ENCODE measurements around the gene PNP. TPM values are rescaled to one million over a fixed set of nuclear protein-coding genes. Genes with fewer than 3 reads are reported as not detected.
"Not testable (repeated sequence)": the region's sequence is repeated elsewhere in the genome, so short reads cannot be mapped to it uniquely, and the experiment has no call there.

Gene PNP
- total RNA-seq, 1 donor from 2014 or later = 109 TPM

- H3K27me3 ChIP-seq (ENCODE audit: control insufficient read depth, insufficient read depth, low read length) = peaks cover 2% of the 10 kb centered on the region
- TF ChIP-seq CTCF (IDR thresholded peaks at IDR 0.05; ENCODE audit: insufficient read depth, low read length, severe bottlenecking) = no peak
- no peak for DNase-seq (ENCODE audit: low read depth)
- H3K4me3 ChIP-seq (ENCODE audit: low read depth, low read length) = no peak within 1 kb of the TSS
- no peak for FAIRE-seq
- H3K36me3 ChIP-seq (ENCODE audit: control insufficient read depth, insufficient read depth, low read length) = no peaks in the 10 kb centered on the region
These were observed 33.4 kb upstream of the PNP start, which contains the start of gene KLHL33 for GRCh38 chr14:20435582-20436362. TSS of gene KLHL33 (minus strand) at chr14:20436166. CDS start at chr14:20435811, 355 bp downstream.

- peaks cover 2% of the 10 kb centered on the region for H3K27me3 ChIP-seq (ENCODE audit: control insufficient read depth, insufficient read depth, low read length)
- no peak for FAIRE-seq
- H3K4me3 ChIP-seq (ENCODE audit: low read depth, low read length) = no peak overlapping the region
- no peak for TF ChIP-seq CTCF (IDR thresholded peaks at IDR 0.05; ENCODE audit: insufficient read depth, low read length, severe bottlenecking)
- peak; percentile 55 for DNase-seq (ENCODE audit: low read depth)
- no peaks in the 10 kb centered on the region for H3K36me3 ChIP-seq (ENCODE audit: control insufficient read depth, insufficient read depth, low read length)
These were observed 32.8 kb upstream of the PNP start for GRCh38 chr14:20436363-20436755.

- Histone ChIP-seq H3K4me3 (ENCODE audit: low read depth, low read length) (no peak overlapping the region), H3K27me3 (ENCODE audit: control insufficient read depth, insufficient read depth, low read length) (peaks cover 2% of the 10 kb centered on the region), H3K36me3 (ENCODE audit: control insufficient read depth, insufficient read depth, low read length) (no peaks in the 10 kb centered on the region)
- FAIRE-seq (no peak), DNase-seq (ENCODE audit: low read depth) (no peak)
- no peak for TF ChIP-seq CTCF (IDR thresholded peaks at IDR 0.05; ENCODE audit: insufficient read depth, low read length, severe bottlenecking)
These were observed 30.5 kb upstream of the PNP start for GRCh38 chr14:20438664-20439063.

GRCh38 chr14:20440465-20440864 is 28.7 kb upstream of the PNP start:
- Histone ChIP-seq H3K36me3 (ENCODE audit: control insufficient read depth, insufficient read depth, low read length) (no peaks in the 10 kb centered on the region), H3K27me3 (ENCODE audit: control insufficient read depth, insufficient read depth, low read length) (peaks cover 2% of the 10 kb centered on the region), H3K4me3 (ENCODE audit: low read depth, low read length) (no peak overlapping the region)
- DNase-seq (ENCODE audit: low read depth) (no peak), FAIRE-seq (no peak)
- no peak for TF ChIP-seq CTCF (IDR thresholded peaks at IDR 0.05; ENCODE audit: insufficient read depth, low read length, severe bottlenecking)

- peak; percentile 38 for TF ChIP-seq CTCF (IDR thresholded peaks at IDR 0.05; ENCODE audit: insufficient read depth, low read length, severe bottlenecking)
- H3K27me3 ChIP-seq (ENCODE audit: control insufficient read depth, insufficient read depth, low read length) = no peaks in the 10 kb centered on the region
- DNase-seq (ENCODE audit: low read depth) = peak; percentile 27
- no peak overlapping the region for H3K4me3 ChIP-seq (ENCODE audit: low read depth, low read length)
- no peaks in the 10 kb centered on the region for H3K36me3 ChIP-seq (ENCODE audit: control insufficient read depth, insufficient read depth, low read length)
- no peak for FAIRE-seq
These were observed 28.3 kb upstream of the PNP start for GRCh38 chr14:20440882-20441281.

- H3K36me3 ChIP-seq (ENCODE audit: control insufficient read depth, insufficient read depth, low read length) = peaks cover 2% of the 10 kb centered on the region
- no peaks in the 10 kb centered on the region for H3K27me3 ChIP-seq (ENCODE audit: control insufficient read depth, insufficient read depth, low read length)
- no peak for DNase-seq (ENCODE audit: low read depth)
- H3K4me3 ChIP-seq (ENCODE audit: low read depth, low read length) = no peak overlapping the region
- FAIRE-seq = no peak
- TF ChIP-seq CTCF (IDR thresholded peaks at IDR 0.05; ENCODE audit: insufficient read depth, low read length, severe bottlenecking) = no peak
These were observed 27.7 kb upstream of the PNP start for GRCh38 chr14:20441461-20441860.

- FAIRE-seq; H3K36me3 ChIP-seq (ENCODE audit: control insufficient read depth, insufficient read depth, low read length); H3K4me3 ChIP-seq (ENCODE audit: low read depth, low read length); DNase-seq (ENCODE audit: low read depth); H3K27me3 ChIP-seq (ENCODE audit: control insufficient read depth, insufficient read depth, low read length): not testable (repeated sequence)
These were observed 25.6 kb upstream of the PNP start for GRCh38 chr14:20443650-20444049.
